ENCODE measurements around the gene SLC26A1.

DNA sequence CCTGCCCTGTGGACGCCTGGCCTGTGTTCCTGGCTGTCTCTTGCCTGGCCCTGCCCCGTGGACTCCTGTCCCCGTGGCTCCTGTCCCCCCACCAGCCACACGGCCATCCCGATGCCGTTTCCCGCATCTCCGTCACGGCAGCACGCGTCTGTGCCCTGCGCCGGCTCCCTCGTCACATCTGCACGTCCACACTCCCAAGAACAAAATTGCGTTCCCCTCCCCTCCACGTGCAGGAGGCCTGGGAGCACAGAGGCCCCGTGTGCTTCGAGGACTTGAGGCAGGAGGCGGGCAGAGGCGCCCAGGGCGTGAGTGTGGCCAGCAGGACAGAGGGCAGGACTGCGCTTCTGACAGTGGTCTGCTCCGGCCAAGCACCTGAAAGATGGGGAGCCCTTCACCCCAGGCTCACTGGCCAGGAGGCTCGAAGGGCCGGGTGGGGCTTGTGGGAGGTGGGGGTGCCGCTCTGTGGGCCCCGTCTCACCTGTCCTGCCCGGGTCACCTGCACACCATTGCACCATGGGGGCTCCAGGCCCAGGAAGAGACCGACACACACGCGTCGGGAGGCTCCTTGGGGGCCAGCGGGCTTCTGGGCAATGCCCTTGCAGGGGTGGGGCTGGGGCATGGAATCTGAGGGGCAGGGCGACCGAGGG, 35.5 kb upstream of the SLC26A1 start:
- no peak for TF ChIP-seq REST (IDR thresholded peaks at IDR 0.05; ENCODE audit: insufficient read depth in 1 of 2, low read depth in 2 of 2, low read length in 1 of 2)
- TF ChIP-seq TCF7L2 (IDR thresholded peaks at IDR 0.05; ENCODE audit: low read depth, low read length), result no peak
- TF ChIP-seq, protein P1, sequence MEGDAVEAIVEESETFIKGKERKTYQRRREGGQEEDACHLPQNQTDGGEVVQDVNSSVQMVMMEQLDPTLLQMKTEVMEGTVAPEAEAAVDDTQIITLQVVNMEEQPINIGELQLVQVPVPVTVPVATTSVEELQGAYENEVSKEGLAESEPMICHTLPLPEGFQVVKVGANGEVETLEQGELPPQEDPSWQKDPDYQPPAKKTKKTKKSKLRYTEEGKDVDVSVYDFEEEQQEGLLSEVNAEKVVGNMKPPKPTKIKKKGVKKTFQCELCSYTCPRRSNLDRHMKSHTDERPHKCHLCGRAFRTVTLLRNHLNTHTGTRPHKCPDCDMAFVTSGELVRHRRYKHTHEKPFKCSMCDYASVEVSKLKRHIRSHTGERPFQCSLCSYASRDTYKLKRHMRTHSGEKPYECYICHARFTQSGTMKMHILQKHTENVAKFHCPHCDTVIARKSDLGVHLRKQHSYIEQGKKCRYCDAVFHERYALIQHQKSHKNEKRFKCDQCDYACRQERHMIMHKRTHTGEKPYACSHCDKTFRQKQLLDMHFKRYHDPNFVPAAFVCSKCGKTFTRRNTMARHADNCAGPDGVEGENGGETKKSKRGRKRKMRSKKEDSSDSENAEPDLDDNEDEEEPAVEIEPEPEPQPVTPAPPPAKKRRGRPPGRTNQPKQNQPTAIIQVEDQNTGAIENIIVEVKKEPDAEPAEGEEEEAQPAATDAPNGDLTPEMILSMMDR (IDR thresholded peaks at IDR 0.05), result no peak

Measured in Panc1 (cell line).